Measurements from ENCODE around the gene HYCC2.
"Not testable (repeated sequence)": the region's sequence is repeated elsewhere in the genome, so short reads cannot be mapped to it uniquely, and the experiment has no call there.

DNA sequence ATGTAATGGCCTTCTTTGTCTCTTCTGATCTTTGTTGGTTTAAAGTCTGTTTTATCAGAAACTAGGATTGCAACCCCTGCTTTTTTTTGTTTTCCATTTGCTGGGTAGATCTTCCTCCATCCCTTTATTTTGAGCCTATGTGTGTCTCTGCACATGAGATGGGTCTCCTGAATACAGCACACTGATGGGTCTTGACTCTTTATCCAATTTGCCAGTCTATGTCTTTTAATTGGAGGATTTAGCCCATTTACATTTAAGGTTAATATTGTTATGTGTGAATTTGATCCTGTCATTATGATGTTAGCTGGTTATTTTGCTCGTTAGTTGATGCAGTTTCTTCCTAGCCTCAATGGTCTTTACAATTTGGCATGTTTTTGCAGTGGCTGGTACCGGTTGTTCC, 37.1 kb downstream of the HYCC2 start:
- TF ChIP-seq, protein P1, sequence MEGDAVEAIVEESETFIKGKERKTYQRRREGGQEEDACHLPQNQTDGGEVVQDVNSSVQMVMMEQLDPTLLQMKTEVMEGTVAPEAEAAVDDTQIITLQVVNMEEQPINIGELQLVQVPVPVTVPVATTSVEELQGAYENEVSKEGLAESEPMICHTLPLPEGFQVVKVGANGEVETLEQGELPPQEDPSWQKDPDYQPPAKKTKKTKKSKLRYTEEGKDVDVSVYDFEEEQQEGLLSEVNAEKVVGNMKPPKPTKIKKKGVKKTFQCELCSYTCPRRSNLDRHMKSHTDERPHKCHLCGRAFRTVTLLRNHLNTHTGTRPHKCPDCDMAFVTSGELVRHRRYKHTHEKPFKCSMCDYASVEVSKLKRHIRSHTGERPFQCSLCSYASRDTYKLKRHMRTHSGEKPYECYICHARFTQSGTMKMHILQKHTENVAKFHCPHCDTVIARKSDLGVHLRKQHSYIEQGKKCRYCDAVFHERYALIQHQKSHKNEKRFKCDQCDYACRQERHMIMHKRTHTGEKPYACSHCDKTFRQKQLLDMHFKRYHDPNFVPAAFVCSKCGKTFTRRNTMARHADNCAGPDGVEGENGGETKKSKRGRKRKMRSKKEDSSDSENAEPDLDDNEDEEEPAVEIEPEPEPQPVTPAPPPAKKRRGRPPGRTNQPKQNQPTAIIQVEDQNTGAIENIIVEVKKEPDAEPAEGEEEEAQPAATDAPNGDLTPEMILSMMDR (conservative IDR thresholded peaks at IDR 0.05 in 1 of 2, IDR thresholded peaks at IDR 0.05 in 1 of 2; ENCODE audit: low read depth in 1 of 2, low read length in 2 of 2), result not testable (repeated sequence)
- not testable (repeated sequence) for TF ChIP-seq EZH2 (IDR thresholded peaks at IDR 0.05; ENCODE audit: low read length, missing control alignments)

Measured in fibroblast of lung (primary cell).